Activated CD8-positive, alpha-beta T cell treated with anti-CD3 and anti-CD28 coated beads for 36 hours (primary cell): ENCODE data around the gene TTN. TPM values are rescaled to one million over a fixed set of nuclear protein-coding genes. Genes with fewer than 3 reads are reported as not detected.

Source experiments
- ATAC-seq: fragments of 200-7000 bp; cut with Tn5 transposase; one replicate; pipeline ENCODE4 v1.10.0; 2021; ENCODE audit warnings: mild to moderate bottlenecking, moderate library complexity
- CTCF ChIA-PET: fragments of 350-600 bp; sonication (Branson Sonifier 250); formaldehyde crosslinking; loops from one replicate; lab custom pipeline; 2021; ENCODE audit warnings: antibody characterized with exemption; lab: Charles Lee
- POLR2A ChIA-PET: fragments of 350-600 bp; sonication (Branson Sonifier 250); formaldehyde crosslinking; loops from one replicate; lab custom pipeline; 2021; ENCODE audit warnings: antibody characterized with exemption; lab: Charles Lee
- DNase-seq: peaks from one replicate; pipeline ENCODE4 v3.0.0-alpha.2; 2020
- H3K27ac Mint-ChIP-seq: one replicate; pipeline ENCODE4 v1.8.0; 2021; ENCODE audit warnings: mild to moderate bottlenecking, mixed read lengths
- H3K27me3 Mint-ChIP-seq: one replicate; pipeline ENCODE4 v1.8.0; 2021; ENCODE audit warnings: mixed read lengths
- H3K36me3 Mint-ChIP-seq: one replicate; pipeline ENCODE4 v1.8.0; 2021; ENCODE audit warnings: low read depth, mixed read lengths
- H3K4me1 Mint-ChIP-seq: one replicate; pipeline ENCODE4 v1.8.0; 2021; ENCODE audit warnings: low read depth, mixed read lengths
- H3K4me3 Mint-ChIP-seq: one replicate; pipeline ENCODE4 v1.8.0; 2021; ENCODE audit warnings: mild to moderate bottlenecking, moderate library complexity, mixed read lengths
- H3K9me3 Mint-ChIP-seq: one replicate; pipeline ENCODE4 v1.8.0; 2021; ENCODE audit warnings: mixed read lengths
- intact Hi-C: fragments of 100-400 bp; cut with micrococcal nuclease; formaldehyde crosslinking; loops from one replicate; pipeline ENCODE4 v1.10.0; 2022
- total RNA-seq, 2 experiments: library from RNA; stranded (reverse); gene quantifications; one replicate each; pipeline ENCODE4 v1.2.3, GENCODE V29; 2021
- TF ChIP-seq, protein P1 (sequence below): fragments of 200-600 bp; IDR thresholded peaks from one replicate; pipeline ENCODE4 v1.8.0; 2022; ENCODE audit warnings: antibody characterized with exemption, mild to moderate bottlenecking

The TTN gene
- total RNA-seq, 2 experiments from 2014 or later: 2.8 to 4.3 TPM

DNA sequence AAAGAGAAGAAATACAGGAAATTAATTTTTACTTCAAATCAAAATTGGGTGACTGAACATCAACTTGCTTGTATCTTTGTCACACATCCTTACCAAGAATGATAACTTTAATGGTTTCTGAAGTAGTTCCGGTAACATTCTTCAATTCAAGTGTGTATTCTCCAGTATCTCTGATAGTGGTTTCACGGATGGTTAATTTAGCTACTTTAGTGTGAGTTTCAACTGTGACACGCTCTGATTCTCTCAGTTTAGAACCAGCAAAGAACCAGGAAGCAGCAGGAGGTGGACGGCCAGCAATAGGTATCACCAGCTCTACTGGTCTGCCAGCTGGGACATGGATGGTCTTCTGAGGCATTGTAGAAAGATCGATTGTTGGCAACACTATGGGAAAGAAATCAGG lies 264.7 kb downstream of the TTN start:
- Mint-ChIP-seq H3K27ac (no peak overlapping the region), H3K36me3 (peaks cover 50% of the 10 kb centered on the region)

DNA sequence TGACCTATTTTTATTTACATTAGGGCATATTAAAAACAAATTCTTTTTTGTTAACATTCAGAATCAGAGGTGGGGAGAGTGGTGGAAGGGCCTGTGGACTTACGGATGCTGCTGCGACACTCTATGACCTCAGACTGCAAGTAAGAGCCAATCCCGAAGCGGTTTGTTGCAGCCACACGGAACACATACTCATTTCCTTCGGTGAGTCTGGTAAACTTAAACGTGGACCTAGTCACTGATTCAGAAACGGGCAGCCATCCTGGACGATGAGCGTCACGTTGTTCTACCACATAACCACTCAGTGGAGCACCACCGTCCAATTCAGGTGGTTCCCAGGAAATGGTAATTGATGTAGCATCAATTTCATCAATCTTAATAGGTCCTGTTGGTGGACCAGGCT lies 265.1 kb downstream of the TTN start:
- H3K9me3 Mint-ChIP-seq: no peaks in the 10 kb centered on the region
- H3K4me1 Mint-ChIP-seq: no peaks in the 10 kb centered on the region
- TF ChIP-seq, protein P1, sequence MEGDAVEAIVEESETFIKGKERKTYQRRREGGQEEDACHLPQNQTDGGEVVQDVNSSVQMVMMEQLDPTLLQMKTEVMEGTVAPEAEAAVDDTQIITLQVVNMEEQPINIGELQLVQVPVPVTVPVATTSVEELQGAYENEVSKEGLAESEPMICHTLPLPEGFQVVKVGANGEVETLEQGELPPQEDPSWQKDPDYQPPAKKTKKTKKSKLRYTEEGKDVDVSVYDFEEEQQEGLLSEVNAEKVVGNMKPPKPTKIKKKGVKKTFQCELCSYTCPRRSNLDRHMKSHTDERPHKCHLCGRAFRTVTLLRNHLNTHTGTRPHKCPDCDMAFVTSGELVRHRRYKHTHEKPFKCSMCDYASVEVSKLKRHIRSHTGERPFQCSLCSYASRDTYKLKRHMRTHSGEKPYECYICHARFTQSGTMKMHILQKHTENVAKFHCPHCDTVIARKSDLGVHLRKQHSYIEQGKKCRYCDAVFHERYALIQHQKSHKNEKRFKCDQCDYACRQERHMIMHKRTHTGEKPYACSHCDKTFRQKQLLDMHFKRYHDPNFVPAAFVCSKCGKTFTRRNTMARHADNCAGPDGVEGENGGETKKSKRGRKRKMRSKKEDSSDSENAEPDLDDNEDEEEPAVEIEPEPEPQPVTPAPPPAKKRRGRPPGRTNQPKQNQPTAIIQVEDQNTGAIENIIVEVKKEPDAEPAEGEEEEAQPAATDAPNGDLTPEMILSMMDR: no peak
- no peak overlapping the region for H3K4me3 Mint-ChIP-seq
- ATAC-seq: no peak
- H3K27ac Mint-ChIP-seq: no peak overlapping the region
- H3K36me3 Mint-ChIP-seq: peaks cover 49% of the 10 kb centered on the region
- no peaks in the 10 kb centered on the region for H3K27me3 Mint-ChIP-seq
- DNase-seq: no peak
- POLR2A ChIA-PET: no interaction called here
- intact Hi-C loops: no loop called here
- CTCF ChIA-PET: no interaction called here

More for the DNA sequence above, 264.7 kb downstream of the TTN start:
- CTCF ChIA-PET: no interaction called here
- H3K4me1 Mint-ChIP-seq: no peaks in the 10 kb centered on the region
- POLR2A ChIA-PET: no interaction called here
- no peaks in the 10 kb centered on the region for H3K9me3 Mint-ChIP-seq
- no peak overlapping the region for H3K4me3 Mint-ChIP-seq
- no peak for DNase-seq
- TF ChIP-seq, protein P1: no peak
- H3K27me3 Mint-ChIP-seq: no peaks in the 10 kb centered on the region
- no peak for ATAC-seq
- intact Hi-C loops: no loop called here

DNA sequence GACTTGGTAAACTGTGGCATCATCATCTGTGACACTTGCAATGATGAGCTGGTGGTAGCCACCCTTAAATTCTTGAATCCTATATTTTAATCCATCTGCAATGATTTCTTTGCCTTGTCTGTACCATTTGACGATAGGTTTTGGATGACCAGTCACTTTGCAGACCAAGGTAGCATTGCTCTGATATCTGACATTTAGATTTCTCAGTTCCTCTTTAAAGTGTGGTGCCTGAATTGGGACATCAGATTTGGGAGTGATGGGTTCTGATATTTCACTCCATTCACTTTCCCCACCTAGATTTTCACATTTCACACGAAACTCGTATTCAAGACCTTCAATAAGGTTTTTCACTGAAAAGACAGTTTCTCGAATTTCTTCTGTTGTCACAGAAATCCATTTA lies 271.2 kb downstream of the TTN start:
- no peak overlapping the region for H3K27ac Mint-ChIP-seq
- peaks cover 67% of the 10 kb centered on the region for H3K36me3 Mint-ChIP-seq
- no peaks in the 10 kb centered on the region for H3K9me3 Mint-ChIP-seq
- no peak for ATAC-seq
- ChIA-PET CTCF (interaction anchor here (1.5 kb wide), 1 partner anchor 12 kb away, joined by 4 read pairs; no protein-coding TSS in a partner anchor), POLR2A (no interaction called here)
- intact Hi-C loops: no loop called here
- no peaks in the 10 kb centered on the region for H3K27me3 Mint-ChIP-seq
- no peak overlapping the region for H3K4me3 Mint-ChIP-seq
- TF ChIP-seq, protein P1: no peak
- H3K4me1 Mint-ChIP-seq: peaks cover 9% of the 10 kb centered on the region
- no peak for DNase-seq

DNA sequence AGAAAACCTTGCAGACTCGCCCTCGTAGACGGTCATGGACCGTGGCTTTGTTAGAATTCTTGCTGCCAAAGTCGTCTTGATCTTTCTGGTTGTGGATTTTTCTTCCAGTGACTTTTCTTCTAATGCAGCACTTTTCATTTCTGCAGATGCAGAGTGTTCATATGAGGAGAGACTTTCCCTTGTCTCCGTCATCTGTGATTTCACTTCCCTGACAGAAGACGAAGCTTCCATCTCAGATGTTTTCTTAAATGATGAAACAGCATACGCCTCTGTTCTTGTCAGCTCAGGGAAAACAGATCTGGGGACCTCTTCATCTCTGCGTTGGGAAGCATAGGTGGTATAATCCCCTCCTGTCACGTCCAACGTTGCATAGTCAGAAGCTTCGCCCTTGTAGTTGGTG lies 276.1 kb downstream of the TTN start:
- Mint-ChIP-seq H3K4me3 (peak overlapping the region; percentile 3), H3K36me3 (peaks cover 65% of the 10 kb centered on the region), H3K9me3 (no peaks in the 10 kb centered on the region), H3K4me1 (peaks cover 43% of the 10 kb centered on the region), H3K27me3 (no peaks in the 10 kb centered on the region), H3K27ac (peak overlapping the region; percentile 80)
- intact Hi-C loops: no loop called here
- ATAC-seq (peak; percentile 1), DNase-seq (no peak)
- POLR2A ChIA-PET: interaction anchor here (0.7 to 1.1 kb wide), 2 partner anchors 80 to 1178 kb away, joined by 3 read pairs; partner anchors contain the start of genes PJVK and PRKRA
- TF ChIP-seq, protein P1: no peak
- CTCF ChIA-PET: interaction anchor here (1.1 to 1.3 kb wide), 2 partner anchors 9 to 51 kb away, joined by 3 read pairs; partner anchors contain the start of gene PLEKHA3

DNA sequence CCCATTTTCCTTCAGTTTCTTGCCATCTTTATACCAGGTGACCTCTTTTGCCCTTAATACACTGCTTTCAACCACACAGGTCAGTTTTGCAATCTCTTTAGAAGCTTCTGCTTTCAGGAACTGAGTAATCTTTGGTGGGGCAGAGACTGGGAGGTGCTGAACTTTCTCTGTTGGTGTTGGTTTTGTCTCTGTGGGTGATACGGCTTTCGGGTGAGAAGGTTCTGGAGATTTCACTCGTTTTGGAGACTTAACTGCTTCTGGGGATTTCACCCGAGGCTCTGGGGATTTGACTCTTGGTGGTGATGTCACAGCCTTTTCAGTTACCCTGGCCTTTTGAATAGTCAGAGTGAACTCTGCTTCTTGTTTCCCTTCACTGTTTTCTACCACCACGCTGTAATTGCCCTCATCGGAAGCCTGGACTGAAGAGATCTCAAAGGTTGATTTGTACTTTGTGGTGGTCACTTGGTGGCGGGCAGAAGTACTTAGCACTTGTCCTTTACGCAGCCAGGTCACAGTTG lies 276.5 kb downstream of the TTN start:
- Mint-ChIP-seq H3K27ac (peak overlapping the region; percentile 80), H3K4me3 (peak overlapping the region; percentile 3)
- TF ChIP-seq, protein P1: no peak

More for the DNA sequence above, 276.5 kb downstream of the TTN start:
- H3K9me3 Mint-ChIP-seq: no peaks in the 10 kb centered on the region
- POLR2A ChIA-PET: interaction anchor here (1.2 kb wide), 1 partner anchor 51 kb away, joined by 3 read pairs; no protein-coding TSS in a partner anchor
- H3K36me3 Mint-ChIP-seq: peaks cover 68% of the 10 kb centered on the region
- H3K4me1 Mint-ChIP-seq: peaks cover 47% of the 10 kb centered on the region
- no peaks in the 10 kb centered on the region for H3K27me3 Mint-ChIP-seq
- ATAC-seq (peak; percentile 95), DNase-seq (peak; percentile 73)
- CTCF ChIA-PET: interaction anchor here (0.8 to 1.3 kb wide), 4 partner anchors 9 to 116 kb away, joined by 3 to 5 read pairs (median 3); partner anchors contain the start of gene PLEKHA3
- intact Hi-C loops: no loop called here
